SK-MEL-5 (cell line): ENCODE data around the gene ZBTB7C. TPM values are rescaled to one million over a fixed set of nuclear protein-coding genes. Genes with fewer than 3 reads are reported as not detected.

Experiments
- DNase-seq: peaks from one replicate; pipeline ENCODE4 v3.0.0-alpha.2; 2016; ENCODE audit warnings: low read depth, low spot score
- in situ Hi-C: cut with HindIII; loops from 2 replicates; pipeline ENCODE4 v1.10.0; 2016; ENCODE audit warnings: low sequenced_read_pairs, high pct_unique_total_duplicates, low pct_unique_long_range_greater_than_20kb
- total RNA-seq: library from RNA; depleted of rRNA; stranded (reverse); fragments of >200 nt; shearing (Covaris generic); gene quantifications from 2 replicates; pipeline ENCODE4 v1.2.3, GENCODE V29; 2014

ZBTB7C gene
- total RNA-seq, 1 experiment from 2014 or later = not detected

- in situ Hi-C loops = no loop called here
Observed at GRCh38 chr18:48428475-48429177, 19.4 kb upstream of the ZBTB7C start.

GRCh38 chr18:48422947-48423378 is 13.8 kb upstream of the ZBTB7C start:
- in situ Hi-C loops = no loop called here
- peak; percentile 1 for DNase-seq

More at GRCh38 chr18:48428475-48429177, 19.4 kb upstream of the ZBTB7C start:
- no peak for DNase-seq

- in situ Hi-C loops = no loop called here
Observed at GRCh38 chr18:48419277-48420022, 10.3 kb upstream of the ZBTB7C start.

DNA sequence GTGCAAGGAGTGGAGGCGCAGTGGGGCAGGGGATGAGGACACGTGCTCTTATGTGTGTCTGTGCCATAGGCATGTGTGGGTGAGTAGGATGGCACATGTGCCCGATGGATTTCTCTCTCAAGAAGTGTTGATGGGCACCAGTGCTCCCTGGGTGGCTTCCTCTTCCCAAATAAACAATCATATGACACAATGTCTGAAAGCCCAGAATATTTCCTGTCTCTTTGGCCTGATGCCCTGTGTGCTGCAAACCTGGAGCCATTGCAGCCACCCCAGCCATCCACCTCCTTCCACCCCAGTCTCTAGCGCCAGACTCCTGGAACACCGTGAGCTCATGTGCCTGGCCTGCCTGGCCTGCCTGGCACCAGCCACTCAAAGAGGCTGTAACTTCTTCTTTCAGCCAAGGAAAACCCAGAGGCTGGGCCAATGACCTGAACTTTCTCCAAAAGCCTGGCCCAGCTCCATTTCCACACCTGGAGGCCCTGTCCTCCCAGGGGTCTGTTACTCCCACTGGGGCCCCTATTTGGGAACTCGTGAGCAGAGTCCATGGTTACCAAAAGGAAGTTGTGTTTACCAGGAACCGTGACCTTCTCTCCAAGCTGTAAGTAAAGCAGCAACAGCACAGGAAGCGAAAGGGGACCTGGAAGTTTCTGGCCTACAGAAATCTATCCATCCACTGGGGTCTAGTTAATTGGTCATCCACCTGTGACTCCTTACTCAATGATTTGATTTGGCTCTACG is 9.5 kb upstream of the ZBTB7C start:
- in situ Hi-C loops = no loop called here
- no peak for DNase-seq

More at GRCh38 chr18:48419277-48420022, 10.3 kb upstream of the ZBTB7C start:
- DNase-seq = no peak

DNA sequence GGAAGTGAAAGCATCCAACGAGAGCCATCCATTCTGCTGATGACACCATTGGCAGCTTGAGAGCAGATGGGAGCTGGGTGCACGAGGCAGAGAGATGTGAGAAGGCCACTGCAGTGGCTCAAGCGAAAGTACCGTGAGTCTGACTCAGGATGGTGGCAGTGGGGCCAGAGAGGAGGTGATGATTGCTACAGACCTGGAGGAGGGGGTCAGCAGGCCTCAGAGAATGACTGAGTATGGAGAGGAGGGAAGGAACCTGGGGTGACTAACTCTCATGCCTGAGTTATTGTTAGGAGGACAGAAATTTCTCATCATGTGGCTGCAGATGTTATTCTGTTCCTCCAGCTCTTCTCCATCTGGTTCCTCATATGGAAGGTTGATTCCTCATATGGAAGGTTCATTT is 8.8 kb upstream of the ZBTB7C start:
- in situ Hi-C loops = no loop called here
- no peak for DNase-seq

- no peak for DNase-seq
- in situ Hi-C loops = no loop called here
Observed at GRCh38 chr18:48413342-48413741, 4.2 kb upstream of the ZBTB7C start.

DNA sequence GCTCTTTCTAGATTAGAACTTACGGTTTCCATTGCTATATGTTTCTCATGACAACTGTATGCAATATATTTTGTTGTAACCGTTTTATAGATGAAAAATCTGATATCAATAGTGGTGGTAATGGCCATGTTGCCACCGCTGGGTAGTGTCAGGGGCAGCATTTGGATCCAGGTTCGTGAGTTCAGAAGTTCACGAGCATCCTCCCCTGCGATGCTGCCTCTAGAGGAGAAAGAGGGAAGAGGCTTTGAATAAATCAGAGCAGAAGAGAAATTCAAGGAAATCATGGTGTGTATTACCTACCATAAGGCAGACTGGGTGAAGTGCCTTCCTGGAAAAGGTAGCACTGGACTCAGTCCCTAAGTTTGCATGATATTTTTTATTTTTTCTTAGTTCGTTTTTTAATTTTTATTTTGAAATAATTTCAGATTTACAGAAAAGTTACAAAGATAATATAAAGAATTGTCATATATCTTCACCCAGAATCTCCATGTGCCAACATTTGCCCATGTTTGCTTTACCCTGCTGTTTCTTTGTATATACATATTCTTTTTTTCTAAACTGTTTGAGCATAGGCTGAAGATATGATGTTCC is 3.3 kb upstream of the ZBTB7C start:
- DNase-seq = peak; percentile 72
- in situ Hi-C loops = no loop called here

DNA sequence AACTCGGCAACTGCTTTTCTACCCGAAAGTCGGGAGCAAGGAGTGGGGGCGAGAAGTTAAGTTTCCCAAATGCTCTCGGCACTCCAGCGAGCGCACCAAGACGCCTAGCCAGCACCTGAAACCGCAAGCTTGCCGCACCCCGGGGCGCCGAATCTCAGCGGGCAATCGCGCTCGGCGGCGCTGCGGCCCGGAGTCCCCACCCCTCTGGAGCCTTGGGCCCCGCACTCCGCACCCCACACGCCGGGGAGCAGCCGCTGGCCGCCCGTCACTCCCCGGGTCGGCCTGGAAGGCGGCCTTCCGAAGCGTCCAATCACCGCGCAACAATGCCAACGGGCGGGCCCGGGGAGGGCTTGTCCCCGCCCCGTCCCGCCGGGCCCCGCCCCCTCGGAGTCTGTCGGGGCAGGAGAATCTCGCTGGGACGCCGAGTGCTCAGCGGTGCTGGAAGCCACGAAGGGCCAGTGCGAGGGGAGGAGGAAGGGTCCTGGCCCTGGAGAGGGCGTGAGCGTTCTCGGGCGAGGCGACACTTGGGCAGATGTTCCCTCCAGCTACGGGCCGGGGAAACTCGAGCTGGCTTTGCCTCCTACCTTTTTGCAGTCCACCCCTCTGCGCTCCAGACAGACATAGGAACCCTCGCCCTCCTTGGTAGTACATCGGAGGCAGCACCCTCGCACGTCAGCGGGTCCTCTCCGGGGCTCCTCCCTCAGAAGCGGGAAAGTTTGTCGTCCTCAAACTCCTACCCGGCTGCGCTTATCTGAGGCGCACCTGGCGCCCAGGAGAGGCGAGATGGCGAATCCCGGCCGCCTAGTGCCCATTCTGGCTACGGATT is 1.1 kb upstream of the ZBTB7C start:
- in situ Hi-C loops = no loop called here
- peak; percentile 77 for DNase-seq

- in situ Hi-C loops = no loop called here
- DNase-seq = no peak
Observed at GRCh38 chr18:48409591-48410094, 460 bp upstream of the ZBTB7C start.

DNA sequence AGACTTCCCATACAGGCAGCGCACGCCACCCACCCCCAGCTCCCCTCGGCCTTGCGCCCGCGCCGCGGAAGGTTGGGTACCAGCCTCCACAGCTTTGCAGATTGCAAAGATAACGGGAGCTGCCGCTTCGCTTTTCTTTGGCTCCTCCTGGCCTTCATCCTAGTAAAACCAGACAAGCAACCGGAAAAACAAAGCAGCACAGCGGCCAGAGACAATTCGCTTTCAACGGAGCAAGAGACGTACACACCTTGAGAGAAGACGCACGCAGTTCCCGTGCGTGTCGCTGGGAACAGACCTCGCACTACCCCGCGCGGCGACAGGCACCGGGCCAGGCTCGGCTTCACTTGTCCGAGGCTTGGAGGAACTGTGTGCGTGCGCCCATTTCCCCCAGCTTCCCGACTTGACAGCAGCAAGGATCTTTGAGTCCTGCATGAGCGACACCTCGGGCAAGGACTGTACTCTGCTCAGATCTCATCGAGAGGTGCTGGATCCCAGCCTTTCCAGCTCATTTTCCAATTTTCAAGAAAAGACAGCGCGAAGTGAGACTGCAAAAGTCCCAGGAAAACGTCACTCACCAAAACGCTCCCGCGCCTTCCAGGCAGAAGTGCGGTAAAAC is 964 bp downstream of the ZBTB7C start:
- in situ Hi-C loops = no loop called here
- DNase-seq = no peak

- in situ Hi-C loops = no loop called here
Observed at GRCh38 chr18:48407358-48407757, 1.8 kb downstream of the ZBTB7C start.

DNA sequence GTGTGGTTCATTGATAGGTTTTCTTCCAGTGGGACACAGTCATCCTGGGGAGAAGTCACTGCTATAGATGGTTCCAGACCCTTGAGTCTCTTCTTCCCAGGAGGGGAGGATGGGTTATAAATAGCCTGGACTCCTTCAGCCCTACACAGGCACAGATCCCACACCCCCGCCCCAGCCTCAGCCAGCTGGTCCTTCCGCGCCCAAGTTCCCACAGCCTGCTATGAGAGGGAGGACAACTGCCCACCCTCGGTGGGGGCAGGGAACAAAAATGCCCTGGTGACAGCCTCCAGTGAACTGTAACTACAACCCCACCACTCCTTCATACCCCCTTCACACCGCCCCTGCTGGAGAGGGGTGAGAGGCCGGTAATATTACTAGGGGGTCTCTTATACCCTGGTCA is 3.2 kb downstream of the ZBTB7C start:
- DNase-seq = no peak
- in situ Hi-C loops = no loop called here

More at GRCh38 chr18:48407358-48407757, 1.8 kb downstream of the ZBTB7C start:
- DNase-seq = no peak

GRCh38 chr18:48404716-48405507 is 4.3 kb downstream of the ZBTB7C start:
- no peak for DNase-seq
- in situ Hi-C loops = no loop called here

- in situ Hi-C loops = no loop called here
- DNase-seq = no peak
Observed at GRCh38 chr18:48402953-48403352, 6.2 kb downstream of the ZBTB7C start.

DNA sequence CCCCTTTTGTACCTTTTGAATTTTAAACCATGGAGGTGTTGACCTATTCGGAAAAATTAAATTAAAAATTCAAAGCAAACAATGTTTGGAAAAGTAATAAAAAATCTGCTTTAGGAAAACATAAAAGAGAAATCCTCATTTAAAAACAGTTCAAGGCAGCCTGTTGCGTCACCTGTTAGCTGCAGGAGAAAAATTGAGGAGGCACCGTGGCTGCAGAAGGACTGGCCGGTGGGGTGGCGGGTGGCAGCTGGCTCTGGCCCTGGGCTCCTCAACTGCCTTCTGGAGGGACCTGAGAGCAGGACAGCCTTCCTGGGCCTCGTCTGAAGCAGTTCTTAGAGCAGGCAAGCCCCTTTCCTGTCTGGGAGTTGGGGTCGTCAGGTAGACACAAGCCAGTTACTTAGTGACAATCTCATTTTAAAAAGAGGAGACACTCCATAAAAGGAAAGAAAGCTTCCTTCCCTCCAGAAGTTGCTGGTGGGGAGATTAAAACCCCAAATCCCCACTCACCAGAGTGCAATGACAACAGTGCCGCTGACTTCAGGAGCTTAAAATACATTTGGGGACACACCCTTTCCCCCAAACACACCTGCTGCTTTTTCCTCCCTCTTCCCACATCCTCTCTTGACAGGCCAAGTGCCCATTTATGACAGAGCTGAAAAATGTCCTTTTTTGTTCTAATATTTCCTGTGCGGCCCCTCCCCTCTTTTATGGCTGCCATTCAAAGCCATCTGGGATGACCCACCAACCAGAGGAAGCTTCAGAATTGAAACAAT is 9.7 kb downstream of the ZBTB7C start:
- in situ Hi-C loops = no loop called here
- no peak for DNase-seq
